ENCODE measurements around the gene BUB1. TPM values are rescaled to one million over a fixed set of nuclear protein-coding genes. Genes with fewer than 3 reads are reported as not detected.
"Not testable (repeated sequence)": the region's sequence is repeated elsewhere in the genome, so short reads cannot be mapped to it uniquely, and the experiment has no call there.

Gene BUB1
- total RNA-seq, 1 donor from 2014 or later = 10.0 TPM

DNA sequence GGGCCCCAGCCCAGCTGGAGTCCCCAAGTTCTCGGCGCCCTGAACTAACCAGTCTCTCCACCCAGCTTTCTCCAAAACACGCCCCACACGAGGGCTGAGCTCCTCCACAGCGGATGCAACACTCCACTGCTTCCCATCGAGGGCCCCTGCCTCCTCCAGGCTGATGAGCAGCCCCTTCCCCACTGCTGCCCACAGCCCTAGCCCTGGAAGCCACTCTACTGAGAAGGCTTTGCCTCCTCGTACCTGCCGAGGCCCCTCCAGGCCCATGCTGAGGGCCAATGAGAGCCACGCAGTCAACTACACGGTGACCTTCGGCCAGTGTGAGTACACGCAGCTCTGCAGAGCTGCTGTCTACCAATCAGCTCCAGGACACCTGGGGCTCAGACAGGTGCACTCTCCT lies 72.8 kb downstream of the BUB1 start:
- not testable (repeated sequence) for H3K4me1 Mint-ChIP-seq (ENCODE audit: low read depth, unreplicated experiment); H3K4me3 Mint-ChIP-seq (ENCODE audit: unreplicated experiment); H3K9me3 Mint-ChIP-seq (ENCODE audit: unreplicated experiment); DNase-seq; H3K27ac Mint-ChIP-seq (ENCODE audit: unreplicated experiment); H3K36me3 Mint-ChIP-seq (ENCODE audit: unreplicated experiment); H3K27me3 Mint-ChIP-seq (ENCODE audit: unreplicated experiment)

DNA sequence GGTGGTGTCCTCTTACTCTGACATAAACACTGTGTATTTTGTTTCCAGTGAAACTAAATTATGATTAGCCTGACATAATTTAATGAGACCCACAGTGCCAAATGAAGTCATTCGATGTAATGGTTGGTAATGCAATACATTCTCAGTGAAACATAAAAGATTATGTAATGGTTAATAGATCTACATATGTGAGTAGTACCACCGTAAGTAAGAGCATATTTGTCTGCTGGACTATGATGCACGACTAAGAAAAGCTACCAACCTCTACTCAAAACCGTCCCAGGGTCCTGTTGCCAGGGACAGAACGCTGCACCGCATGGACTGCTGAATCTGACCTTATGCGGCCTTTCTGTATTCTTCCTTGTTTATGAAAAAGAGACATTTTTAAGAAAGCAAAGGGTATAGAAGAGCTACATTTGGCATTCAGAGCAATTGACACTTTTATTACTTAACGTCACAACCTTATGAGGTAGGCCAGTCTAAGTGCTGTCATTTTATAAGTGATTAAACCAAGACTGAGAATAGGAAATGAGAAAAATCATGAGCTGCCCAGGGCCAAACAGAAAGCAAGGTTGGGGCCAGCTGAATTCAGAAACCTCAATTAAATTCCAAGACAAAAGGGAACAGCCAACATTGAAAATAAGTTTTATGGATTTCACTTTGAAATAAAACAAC lies 73.8 kb downstream of the BUB1 start:
- not testable (repeated sequence) for H3K36me3 Mint-ChIP-seq (ENCODE audit: unreplicated experiment); H3K27me3 Mint-ChIP-seq (ENCODE audit: unreplicated experiment); H3K4me3 Mint-ChIP-seq (ENCODE audit: unreplicated experiment); H3K4me1 Mint-ChIP-seq (ENCODE audit: low read depth, unreplicated experiment); DNase-seq; H3K9me3 Mint-ChIP-seq (ENCODE audit: unreplicated experiment); H3K27ac Mint-ChIP-seq (ENCODE audit: unreplicated experiment)

DNA sequence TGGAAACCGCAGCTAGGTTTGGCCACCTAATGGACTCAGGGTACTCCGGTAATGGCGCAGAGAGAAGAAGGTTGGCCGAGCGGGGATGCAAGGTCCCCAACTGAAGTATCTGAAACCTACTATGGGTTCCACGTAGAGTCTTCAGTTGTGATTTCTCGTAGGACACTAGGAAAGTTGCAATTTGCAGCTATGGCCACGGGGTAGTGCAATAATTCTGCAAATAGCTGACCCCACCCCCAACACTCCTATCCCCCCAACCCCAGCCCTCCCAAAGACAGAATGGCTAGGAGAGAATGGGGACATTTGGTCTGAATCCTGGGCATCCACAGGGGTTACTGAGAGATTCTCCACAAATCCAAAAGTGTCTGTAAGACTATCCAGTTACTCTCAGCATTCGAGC lies 75.7 kb downstream of the BUB1 start:
- not testable (repeated sequence) for H3K4me1 Mint-ChIP-seq (ENCODE audit: low read depth, unreplicated experiment); H3K27me3 Mint-ChIP-seq (ENCODE audit: unreplicated experiment); H3K4me3 Mint-ChIP-seq (ENCODE audit: unreplicated experiment); DNase-seq; H3K27ac Mint-ChIP-seq (ENCODE audit: unreplicated experiment); H3K36me3 Mint-ChIP-seq (ENCODE audit: unreplicated experiment); H3K9me3 Mint-ChIP-seq (ENCODE audit: unreplicated experiment)

DNA sequence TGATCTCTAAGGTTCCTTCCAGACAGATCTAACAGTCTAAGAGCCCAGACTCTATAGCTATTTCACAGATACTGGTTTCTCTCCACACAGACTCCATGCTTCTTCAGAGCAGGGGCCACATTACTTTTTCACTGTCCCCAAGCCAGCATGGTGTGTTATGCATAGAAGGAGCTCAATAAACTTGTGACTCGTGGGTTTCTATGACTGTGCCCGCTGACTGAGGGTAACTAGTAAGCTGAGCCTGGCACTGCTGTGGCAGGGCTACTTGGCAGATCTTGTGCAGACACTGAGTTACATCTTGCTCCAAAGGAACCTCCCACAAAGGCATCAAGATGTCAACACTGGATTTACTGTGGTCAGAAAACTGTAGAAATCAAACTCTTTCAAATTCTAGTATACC lies 85.9 kb downstream of the BUB1 start:
- H3K36me3 Mint-ChIP-seq (ENCODE audit: unreplicated experiment); H3K27me3 Mint-ChIP-seq (ENCODE audit: unreplicated experiment); DNase-seq; H3K9me3 Mint-ChIP-seq (ENCODE audit: unreplicated experiment); H3K4me3 Mint-ChIP-seq (ENCODE audit: unreplicated experiment); H3K27ac Mint-ChIP-seq (ENCODE audit: unreplicated experiment); H3K4me1 Mint-ChIP-seq (ENCODE audit: low read depth, unreplicated experiment): not testable (repeated sequence)

DNA sequence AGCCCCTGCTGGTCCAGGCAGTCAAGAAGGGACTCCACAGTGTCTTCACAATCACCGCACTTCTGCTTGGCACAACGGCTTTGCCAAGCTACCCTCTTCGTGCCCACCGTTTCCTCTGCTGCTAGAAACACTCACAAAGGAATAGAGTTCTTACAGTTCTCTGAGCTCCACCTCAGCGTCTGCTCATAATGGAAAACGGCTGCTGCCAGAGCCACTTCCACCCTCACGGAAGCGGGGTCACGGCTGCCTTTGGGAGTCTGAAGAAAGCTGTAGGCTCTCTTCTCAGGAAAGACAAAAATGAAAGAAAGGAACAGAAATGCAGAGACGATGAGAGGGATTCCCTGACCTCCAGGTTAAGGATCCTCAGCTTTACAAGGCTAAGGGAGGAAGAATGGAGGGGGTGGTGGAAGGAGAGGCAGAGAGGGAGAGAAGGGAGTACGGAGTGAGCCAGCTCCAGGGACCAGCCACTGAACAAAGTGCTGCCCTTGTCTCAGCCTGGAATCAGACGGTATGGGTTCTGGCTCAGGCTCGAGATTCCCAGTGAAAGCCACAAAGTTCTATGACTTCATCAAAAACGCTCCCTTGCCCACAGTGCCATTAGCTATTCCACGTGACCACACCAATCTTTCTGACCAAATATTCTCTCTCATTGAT lies 88.1 kb downstream of the BUB1 start:
- H3K27me3 Mint-ChIP-seq (ENCODE audit: unreplicated experiment); H3K36me3 Mint-ChIP-seq (ENCODE audit: unreplicated experiment); H3K27ac Mint-ChIP-seq (ENCODE audit: unreplicated experiment); DNase-seq; H3K4me1 Mint-ChIP-seq (ENCODE audit: low read depth, unreplicated experiment); H3K9me3 Mint-ChIP-seq (ENCODE audit: unreplicated experiment); H3K4me3 Mint-ChIP-seq (ENCODE audit: unreplicated experiment): not testable (repeated sequence)

DNA sequence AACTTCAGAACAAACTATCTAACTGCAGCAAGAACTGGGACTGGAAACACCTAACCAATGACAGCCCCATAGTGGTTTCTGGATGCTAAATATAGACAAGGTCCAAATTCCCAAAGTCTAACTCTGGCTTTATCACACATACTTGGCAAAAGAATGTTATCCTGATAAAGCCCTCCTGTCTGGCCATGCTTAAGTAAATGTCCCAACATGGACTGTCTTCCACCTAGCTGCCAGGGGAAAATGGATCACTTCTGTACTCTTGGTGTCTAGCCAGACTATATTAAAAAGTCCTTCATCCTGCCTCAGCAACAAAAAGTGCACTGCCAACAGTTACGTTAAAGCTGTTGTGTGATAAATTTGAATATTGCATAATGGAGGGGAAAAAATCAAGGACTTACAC lies 89.3 kb downstream of the BUB1 start:
- H3K4me3 Mint-ChIP-seq (ENCODE audit: unreplicated experiment); H3K9me3 Mint-ChIP-seq (ENCODE audit: unreplicated experiment); H3K27me3 Mint-ChIP-seq (ENCODE audit: unreplicated experiment): not testable (repeated sequence)

More for the DNA sequence above, 89.3 kb downstream of the BUB1 start:
- DNase-seq; H3K36me3 Mint-ChIP-seq (ENCODE audit: unreplicated experiment); H3K4me1 Mint-ChIP-seq (ENCODE audit: low read depth, unreplicated experiment); H3K27ac Mint-ChIP-seq (ENCODE audit: unreplicated experiment): not testable (repeated sequence)

Other genes with a start within 250 kb of the BUB1 start
- gene LIMS4, start 205.2 kb downstream of the BUB1 start, total RNA-seq (ENCODE audit: unreplicated experiment) = 0.47 TPM
- 11.5 TPM for gene RGPD6, start 100.8 kb downstream of the BUB1 start, total RNA-seq (ENCODE audit: unreplicated experiment)
- 1.4 TPM for gene ACOXL, start 54.5 kb upstream of the BUB1 start, total RNA-seq (ENCODE audit: unreplicated experiment)

Data from glutamatergic neuron (in vitro differentiated cells).